ENCODE results near the gene FOXJ1.

The FOXJ1 gene

DNA sequence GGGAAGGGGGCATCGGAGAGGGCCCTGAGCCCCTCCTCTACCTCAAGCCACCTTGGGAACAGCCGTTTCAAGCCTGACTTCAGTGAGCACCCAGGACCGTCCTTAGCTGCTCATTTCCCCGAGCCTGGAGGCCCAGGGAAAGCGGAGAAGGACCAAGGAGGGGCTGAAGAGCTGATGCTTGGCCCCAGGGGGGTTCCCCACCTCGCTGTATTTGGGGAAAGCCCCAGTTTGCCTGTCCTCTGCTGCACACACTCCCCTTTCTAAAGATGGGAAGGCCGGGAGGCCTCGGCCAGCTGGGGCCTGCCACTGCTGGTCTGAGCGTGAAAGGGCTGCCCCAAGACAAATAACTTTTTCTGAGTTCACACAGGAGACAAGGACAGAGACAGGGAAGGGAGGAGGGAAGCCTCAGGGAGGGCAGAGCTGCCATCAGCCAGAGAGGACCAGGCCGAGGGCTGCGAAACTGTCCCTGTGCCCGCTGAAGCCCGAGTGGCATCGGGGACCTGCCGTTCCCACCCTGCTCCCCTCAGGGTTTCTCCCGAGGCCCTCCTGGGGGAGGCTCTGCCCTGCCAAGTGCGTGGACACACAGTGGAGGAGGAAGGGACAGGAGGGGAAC lies 50.4 kb downstream of the FOXJ1 start:
- no peak for DNase-seq

- DNase-seq: no peak
These were observed 51.1 kb downstream of the FOXJ1 start for GRCh38 chr17:76089680-76090516.

GRCh38 chr17:76088868-76089576 lies 52.0 kb downstream of the FOXJ1 start:
- no peak for DNase-seq

DNA sequence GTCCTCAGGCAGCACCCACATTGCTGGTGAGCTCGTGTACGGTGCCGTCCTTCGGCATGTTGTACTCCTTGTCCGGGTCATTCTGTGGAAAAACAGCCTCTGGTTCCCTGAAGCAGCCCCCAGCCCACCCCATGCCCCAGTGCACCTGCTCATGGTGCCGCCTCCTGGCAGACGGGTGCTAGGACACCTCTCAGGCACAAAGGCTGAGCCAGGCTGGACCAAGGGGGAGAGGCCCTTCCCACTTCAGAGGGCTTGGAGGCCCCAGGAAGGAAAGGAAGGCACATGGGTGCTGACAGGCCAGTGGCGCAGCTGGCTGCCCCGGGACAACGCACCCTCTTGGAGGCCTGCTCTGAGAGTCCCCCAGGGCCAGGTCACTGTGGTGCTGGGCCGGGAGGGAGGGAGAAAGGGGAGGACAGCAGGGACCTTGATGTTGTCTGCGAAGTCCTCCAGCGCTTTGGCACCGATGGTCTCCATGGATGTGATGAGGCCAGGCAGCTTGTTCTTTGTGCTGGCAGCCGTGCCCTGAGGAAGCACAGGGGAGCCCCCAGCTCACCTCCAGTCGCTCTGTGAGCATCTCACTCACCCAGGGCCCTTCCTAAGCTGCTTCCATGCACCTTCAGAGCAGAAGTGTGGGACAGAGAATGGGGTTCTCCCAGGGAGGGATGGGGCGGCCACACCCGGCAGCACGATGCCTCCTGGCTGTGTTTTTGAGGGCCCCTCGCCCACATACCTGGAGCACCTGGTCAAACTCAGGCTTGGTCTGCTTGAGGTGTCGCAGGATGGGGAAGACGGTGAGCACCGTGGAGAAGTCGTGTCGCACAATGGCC lies 52.8 kb downstream of the FOXJ1 start:
- no peak for DNase-seq

- DNase-seq: no peak
These were observed 53.5 kb downstream of the FOXJ1 start for GRCh38 chr17:76087531-76087930.

GRCh38 chr17:76086384-76086783 lies 54.7 kb downstream of the FOXJ1 start:
- DNase-seq: no peak
